ENCODE results near the gene ZNF675. TPM values are rescaled to one million over a fixed set of nuclear protein-coding genes. Genes with fewer than 3 reads are reported as not detected.
"Not testable (repeated sequence)": the region's sequence is repeated elsewhere in the genome, so short reads cannot be mapped to it uniquely, and the experiment has no call there.

ZNF675 gene
- total RNA-seq = 10 to 100 TPM in 6 of 8 experiments, 1 to 10 TPM in 2; 5.6 to 24.7 (median 16.7) TPM

DNA sequence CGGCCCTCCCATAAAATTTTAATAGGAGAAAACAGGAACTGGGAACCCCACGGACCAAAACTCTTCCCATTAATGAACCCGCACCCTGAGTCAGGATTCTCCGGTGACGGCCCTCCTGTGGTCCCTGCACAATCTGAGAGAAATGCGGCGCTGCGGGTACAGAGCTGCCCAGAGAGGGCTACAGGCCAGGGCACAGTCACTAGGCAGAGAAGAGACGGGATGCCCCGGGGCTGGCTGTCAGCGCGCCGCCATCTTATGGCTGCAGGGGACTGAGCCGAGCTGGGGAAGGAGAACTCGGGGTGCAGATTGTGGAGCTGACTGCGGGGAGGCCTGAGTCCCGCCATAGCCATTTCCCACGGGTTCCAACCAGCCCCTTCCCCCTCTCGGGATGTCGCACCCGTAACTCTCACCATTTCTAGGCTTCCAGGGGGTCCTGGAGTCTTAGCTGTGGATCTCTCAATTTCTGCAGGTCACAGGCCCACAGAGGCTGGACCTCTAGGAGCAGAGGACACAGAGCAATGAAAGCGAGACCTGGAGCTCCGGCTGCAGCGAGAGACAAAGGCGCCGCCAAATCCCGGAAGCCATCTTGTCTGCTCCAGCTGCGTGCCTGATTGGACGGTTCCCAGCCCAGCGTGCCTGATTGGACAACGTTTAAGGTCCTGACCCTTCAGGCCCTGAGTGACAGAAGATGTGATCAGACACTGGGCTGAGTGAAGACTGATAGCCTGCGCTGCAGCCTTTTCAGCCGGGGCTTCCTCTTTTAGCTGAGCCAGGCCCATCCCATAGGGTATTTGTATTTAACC lies at the start of gene ZNF675:
Gene ZNF675, minus strand, starts transcription at position 592 of the 803 bp plus-strand sequence. Its CDS starts 179 bp downstream, at position 413.
- in situ Hi-C loops (cut with MboI; ENCODE audit: low pct_unique_long_range_greater_than_20kb in 2 of 9, low sequenced_read_pairs in 9 of 9, unreplicated experiment in 9 of 9) = no loop called here
- Histone ChIP-seq H3K4me1 (replicated peaks in 1 of 2) (peaks cover 0 to 12% of the 10 kb centered on the region in 2 donors), H3K4me3 (peak within 1 kb of the TSS; percentile 85 to 95 (median 92)), H3K27ac (peak within 1 kb of the TSS; percentile 90 to 95)
- 0 to 3% (median 0%) methylated on average over 1 to 17 of the region's 33 CpGs for WGBS, 10 experiments
- peak; percentile 92 to 98 (median 96) for ATAC-seq (replicated peaks in 6 of 8)

DNA sequence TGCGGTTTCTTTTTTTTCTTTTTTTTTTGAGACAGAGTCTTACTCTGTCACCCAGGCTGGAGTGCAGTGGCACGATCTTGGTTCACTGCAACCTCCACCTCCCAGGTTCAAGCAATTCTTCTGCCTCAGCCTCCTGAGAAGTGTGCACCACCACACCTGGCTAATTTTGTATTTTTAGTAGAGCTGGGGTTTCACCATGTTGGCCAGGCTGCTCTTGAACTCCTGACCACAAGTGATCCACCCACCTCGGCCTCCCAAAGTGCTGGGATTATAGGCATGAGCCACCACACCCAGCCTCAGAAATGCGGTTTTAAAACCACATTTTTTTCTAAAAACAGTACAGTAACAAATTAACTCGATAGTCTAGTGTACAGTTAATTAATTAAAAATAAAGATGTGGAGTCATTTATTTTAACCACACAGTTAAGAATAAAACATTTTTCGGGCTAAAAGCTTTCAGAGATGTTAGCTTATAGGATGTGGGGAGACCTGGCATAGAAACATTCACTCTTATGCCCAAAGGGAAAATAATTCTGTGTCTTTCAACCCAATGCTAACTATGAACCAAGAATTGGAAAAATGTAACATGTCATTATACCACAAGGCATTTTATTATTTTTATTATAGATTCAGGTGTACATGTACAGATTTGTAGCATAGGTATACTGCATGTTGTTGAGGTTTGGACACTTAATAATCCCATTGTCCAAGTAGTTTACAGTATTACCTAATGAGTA lies 43.9 kb upstream of the ZNF675 start:
- WGBS, 10 experiments = 20 to 90% (median 66%) methylated on average over 2 to 6 of the region's 6 CpGs

DNA sequence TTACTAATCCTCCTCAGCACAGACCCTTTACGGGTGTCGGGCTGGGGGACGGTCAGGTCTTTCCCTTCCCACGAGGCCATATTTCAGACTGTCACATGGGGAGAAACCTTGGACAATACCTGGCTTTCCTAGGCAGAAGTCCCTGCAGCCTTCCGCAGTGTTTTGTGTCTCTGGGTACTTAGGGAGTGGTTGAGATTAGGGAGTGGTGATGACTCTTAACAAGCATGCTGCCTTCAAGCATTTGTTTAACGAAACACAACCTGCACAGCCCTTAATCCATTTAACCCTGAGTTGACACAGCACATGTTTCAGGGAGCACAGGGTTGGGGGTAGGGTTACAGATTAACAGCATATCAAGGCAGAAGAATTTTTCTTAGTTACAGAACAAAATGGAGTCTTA lies 37.1 kb upstream of the ZNF675 start:
- ATAC-seq (replicated peaks in 6 of 8); H3K27ac ChIP-seq; H3K4me1 ChIP-seq (replicated peaks in 1 of 2); H3K4me3 ChIP-seq; in situ Hi-C loops (cut with MboI; ENCODE audit: low pct_unique_long_range_greater_than_20kb in 2 of 9, low sequenced_read_pairs in 9 of 9, unreplicated experiment in 9 of 9): not testable (repeated sequence)
- 0 to 71% (median 40%) methylated on average over 1 to 2 of the region's 6 CpGs; no CpG with 5 or more reads in 5 of the 10 experiments for WGBS, 10 experiments

More for the DNA sequence above, 43.9 kb upstream of the ZNF675 start:
- in situ Hi-C loops (cut with MboI; ENCODE audit: low pct_unique_long_range_greater_than_20kb in 2 of 9, low sequenced_read_pairs in 9 of 9, unreplicated experiment in 9 of 9); H3K4me1 ChIP-seq (replicated peaks in 1 of 2); H3K27ac ChIP-seq; H3K4me3 ChIP-seq; ATAC-seq (replicated peaks in 6 of 8): not testable (repeated sequence)

GRCh38 chr19:23718802-23719201 lies 31.8 kb upstream of the ZNF675 start:
- 0 to 22% (median 7%) methylated on average over 1 to 9 of the region's 12 CpGs; no CpG with 5 or more reads in 5 of the 10 experiments for WGBS, 10 experiments
- H3K27ac ChIP-seq = no peak overlapping the region
- ATAC-seq (replicated peaks in 6 of 8) = no peak
- H3K4me3 ChIP-seq = no peak overlapping the region
- no peaks in the 10 kb centered on the region for H3K4me1 ChIP-seq (replicated peaks in 1 of 2)
- in situ Hi-C loops (cut with MboI; ENCODE audit: low pct_unique_long_range_greater_than_20kb in 2 of 9, low sequenced_read_pairs in 9 of 9, unreplicated experiment in 9 of 9) = no loop called here

GRCh38 chr19:23716792-23717191 lies 29.8 kb upstream of the ZNF675 start:
- Histone ChIP-seq H3K27ac (no peak overlapping the region), H3K4me3 (no peak overlapping the region), H3K4me1 (replicated peaks in 1 of 2) (no peaks in the 10 kb centered on the region)
- in situ Hi-C loops (cut with MboI; ENCODE audit: low pct_unique_long_range_greater_than_20kb in 2 of 9, low sequenced_read_pairs in 9 of 9, unreplicated experiment in 9 of 9) = no loop called here
- no peak for ATAC-seq (replicated peaks in 6 of 8)

- in situ Hi-C loops (cut with MboI; ENCODE audit: low pct_unique_long_range_greater_than_20kb in 2 of 9, low sequenced_read_pairs in 9 of 9, unreplicated experiment in 9 of 9) = no loop called here
- ATAC-seq (replicated peaks in 6 of 8) = no peak
- WGBS, 10 experiments = 0 to 40% (median 0%) methylated on average over 1 to 2 of the region's 2 CpGs; no CpG with 5 or more reads in 3 of the 10 experiments
- Histone ChIP-seq H3K4me3 (no peak overlapping the region), H3K4me1 (replicated peaks in 1 of 2) (no peaks in the 10 kb centered on the region), H3K27ac (no peak overlapping the region)
Observed at GRCh38 chr19:23709347-23709746, 22.3 kb upstream of the ZNF675 start.

DNA sequence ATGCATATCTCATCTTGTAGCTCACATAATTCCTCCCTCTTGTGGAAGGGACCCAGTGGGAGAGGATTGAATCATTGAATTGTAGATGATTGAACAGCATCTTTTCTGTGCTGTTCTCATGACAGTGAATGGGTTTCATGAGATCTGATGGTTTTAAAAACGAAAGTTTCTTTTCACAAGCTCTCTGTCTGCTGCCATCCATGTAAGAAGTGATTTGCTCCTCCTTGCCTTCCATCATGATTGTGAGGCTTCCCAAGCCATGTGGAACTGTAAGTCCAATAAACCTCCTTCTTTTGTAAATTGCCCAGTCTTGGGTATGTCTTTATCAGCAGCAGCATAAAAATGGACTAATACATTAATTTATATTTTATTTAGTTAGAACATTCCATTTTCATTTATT lies 19.6 kb upstream of the ZNF675 start:
- Histone ChIP-seq H3K4me3 (no peak overlapping the region), H3K4me1 (replicated peaks in 1 of 2) (no peaks in the 10 kb centered on the region), H3K27ac (no peak overlapping the region)
- in situ Hi-C loops (cut with MboI; ENCODE audit: low pct_unique_long_range_greater_than_20kb in 2 of 9, low sequenced_read_pairs in 9 of 9, unreplicated experiment in 9 of 9) = no loop called here
- ATAC-seq (replicated peaks in 6 of 8) = no peak
- WGBS, 10 experiments = 0 to 100% (median 80%) methylated on average over 1 of the region's 1 CpG; no CpG with 5 or more reads in 3 of the 10 experiments

GRCh38 chr19:23699521-23699860 lies 12.5 kb upstream of the ZNF675 start:
- no peaks in the 10 kb centered on the region for H3K4me1 ChIP-seq (replicated peaks in 1 of 2)
- peak in 3 of 8 experiments; percentile 17 to 50 (median 20) for ATAC-seq (replicated peaks in 6 of 8)
- H3K27ac ChIP-seq = no peak overlapping the region
- 35 to 100% (median 80%) methylated on average over 1 to 2 of the region's 2 CpGs for WGBS, 10 experiments
- in situ Hi-C loops (cut with MboI; ENCODE audit: low pct_unique_long_range_greater_than_20kb in 2 of 9, low sequenced_read_pairs in 9 of 9, unreplicated experiment in 9 of 9) = no loop called here
- H3K4me3 ChIP-seq = no peak overlapping the region

DNA sequence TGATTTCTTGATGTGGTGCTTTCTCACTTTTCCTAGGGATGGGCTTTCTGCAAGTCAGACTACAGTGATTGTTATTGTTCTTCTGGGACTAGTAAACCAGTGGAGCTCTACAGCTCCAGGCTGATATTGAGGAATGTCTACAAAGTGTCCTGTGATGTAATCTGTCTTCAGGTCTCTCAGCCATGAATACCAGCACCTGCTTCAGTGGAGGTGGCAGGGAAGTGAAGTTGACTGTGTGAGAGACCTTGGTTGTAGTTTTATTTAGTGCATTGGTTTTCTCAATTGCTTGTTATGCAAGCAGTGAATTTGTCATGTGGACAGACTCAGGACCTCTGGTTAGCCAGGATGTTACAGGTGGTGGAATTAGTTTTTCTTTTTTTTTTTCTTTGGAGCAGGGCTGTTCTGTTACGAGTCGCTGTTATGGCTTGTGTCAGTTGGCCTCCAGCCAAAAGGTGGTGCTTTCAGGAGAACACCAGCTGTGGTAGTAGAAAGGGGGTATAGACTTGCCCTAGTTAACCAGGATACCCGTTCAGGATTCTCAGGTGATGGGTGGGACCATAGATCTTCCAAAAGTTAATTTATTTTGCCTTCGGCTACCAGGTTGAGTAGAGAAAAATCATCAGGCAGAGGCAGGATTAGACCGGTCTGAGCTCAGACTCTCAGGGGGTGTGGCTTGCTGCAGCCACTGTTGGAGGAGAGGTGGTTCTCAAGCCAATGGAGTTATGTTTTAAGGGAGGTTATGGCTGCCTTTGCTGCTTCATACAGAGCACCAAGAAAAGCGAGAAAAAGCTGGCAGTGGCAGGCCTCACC lies 11.9 kb upstream of the ZNF675 start:
- H3K27ac ChIP-seq = no peak overlapping the region
- WGBS, 10 experiments = 25 to 80% (median 69%) methylated on average over 2 to 5 of the region's 6 CpGs; no CpG with 5 or more reads in 3 of the 10 experiments
- in situ Hi-C loops (cut with MboI; ENCODE audit: low pct_unique_long_range_greater_than_20kb in 2 of 9, low sequenced_read_pairs in 9 of 9, unreplicated experiment in 9 of 9) = no loop called here
- no peaks in the 10 kb centered on the region for H3K4me1 ChIP-seq (replicated peaks in 1 of 2)
- ATAC-seq (replicated peaks in 6 of 8) = peak in 4 of 8 experiments; percentile 30 to 90 (median 42)
- no peak overlapping the region for H3K4me3 ChIP-seq

DNA sequence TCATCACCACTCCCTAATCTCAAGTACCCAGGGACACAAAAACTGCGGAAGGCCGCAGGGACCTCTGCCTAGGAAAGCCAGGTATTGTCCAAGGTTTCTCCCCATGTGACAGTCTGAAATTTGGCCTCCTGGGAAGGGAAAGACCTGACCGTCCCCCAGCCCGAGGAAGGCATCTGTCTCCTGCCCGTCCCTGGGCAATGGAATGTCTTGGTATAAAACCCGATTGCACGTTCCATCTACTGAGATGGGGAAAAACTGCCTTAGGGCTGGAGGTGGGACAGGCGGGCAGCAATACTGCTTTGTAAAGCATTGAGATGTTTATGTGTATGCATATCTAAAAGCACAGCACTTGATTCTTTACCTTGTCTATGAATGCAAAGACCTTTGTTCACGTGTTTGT lies 5.9 kb upstream of the ZNF675 start:
- H3K27ac ChIP-seq; H3K4me1 ChIP-seq (replicated peaks in 1 of 2); in situ Hi-C loops (cut with MboI; ENCODE audit: low pct_unique_long_range_greater_than_20kb in 2 of 9, low sequenced_read_pairs in 9 of 9, unreplicated experiment in 9 of 9); H3K4me3 ChIP-seq; ATAC-seq (replicated peaks in 6 of 8): not testable (repeated sequence)
- 0% methylated on average over 1 of the region's 9 CpGs; no CpG with 5 or more reads in 9 of the 10 experiments for WGBS, 10 experiments

GRCh38 chr19:23673132-23673531 lies 13.9 kb downstream of the ZNF675 start:
- WGBS, 10 experiments = 80 to 100% (median 100%) methylated on average over 1 to 2 of the region's 2 CpGs; no CpG with 5 or more reads in 3 of the 10 experiments
- in situ Hi-C loops (cut with MboI; ENCODE audit: low pct_unique_long_range_greater_than_20kb in 2 of 9, low sequenced_read_pairs in 9 of 9, unreplicated experiment in 9 of 9) = no loop called here
- Histone ChIP-seq H3K4me1 (replicated peaks in 1 of 2) (no peaks in the 10 kb centered on the region), H3K27ac (no peak overlapping the region), H3K4me3 (no peak overlapping the region)
- no peak for ATAC-seq (replicated peaks in 6 of 8)

GRCh38 chr19:23668606-23669005 lies 18.4 kb downstream of the ZNF675 start:
- H3K4me1 ChIP-seq (replicated peaks in 1 of 2); ATAC-seq (replicated peaks in 6 of 8); H3K27ac ChIP-seq; in situ Hi-C loops (cut with MboI; ENCODE audit: low pct_unique_long_range_greater_than_20kb in 2 of 9, low sequenced_read_pairs in 9 of 9, unreplicated experiment in 9 of 9); H3K4me3 ChIP-seq: not testable (repeated sequence)
- WGBS, 10 experiments = no CpG with 5 or more reads among the region's 32 CpGs
